Nucleus accumbens (tissue), 56 donors: ENCODE results near the gene BMPR1A.
"Not testable (repeated sequence)": the region's sequence is repeated elsewhere in the genome, so short reads cannot be mapped to it uniquely, and the experiment has no call there.

Experiments
- DNase-seq, 56 donors: peaks; one replicate each; lab custom pipeline; 2025; lab: John Stamatoyannopoulos, UW

The BMPR1A gene

GRCh38 chr10:86833969-86834368 is 77.5 kb downstream of the BMPR1A start:
- no peak for DNase-seq

- no peak for DNase-seq
Observed at GRCh38 chr10:86836044-86836443, 79.6 kb downstream of the BMPR1A start.

GRCh38 chr10:86837663-86838062 is 81.2 kb downstream of the BMPR1A start:
- no peak for DNase-seq

- DNase-seq: no peak
Observed at GRCh38 chr10:86840498-86840897, 84.1 kb downstream of the BMPR1A start.

- DNase-seq: no peak
Observed at GRCh38 chr10:86846088-86846487, 89.7 kb downstream of the BMPR1A start.

- no peak for DNase-seq
Observed at GRCh38 chr10:86848747-86849146, 92.3 kb downstream of the BMPR1A start.

- DNase-seq: no peak
Observed at GRCh38 chr10:86849181-86849894, 92.9 kb downstream of the BMPR1A start.

GRCh38 chr10:86850481-86850880 is 94.1 kb downstream of the BMPR1A start:
- no peak for DNase-seq

- DNase-seq: peak in 1 of 56 donors; percentile 4
Observed at GRCh38 chr10:86851328-86852207, 95.1 kb downstream of the BMPR1A start.

GRCh38 chr10:86853582-86853981 is 97.2 kb downstream of the BMPR1A start:
- not testable (repeated sequence) for DNase-seq

GRCh38 chr10:86855513-86855912 is 99.1 kb downstream of the BMPR1A start:
- no peak for DNase-seq

- no peak for DNase-seq
Observed at GRCh38 chr10:86856156-86856555, 99.7 kb downstream of the BMPR1A start.

- DNase-seq: no peak
Observed at GRCh38 chr10:86857128-86857721, 100.8 kb downstream of the BMPR1A start.

GRCh38 chr10:86858011-86858410 is 101.6 kb downstream of the BMPR1A start:
- no peak for DNase-seq

- no peak for DNase-seq
Observed at GRCh38 chr10:86861351-86861750, 104.9 kb downstream of the BMPR1A start.

- no peak for DNase-seq
Observed at GRCh38 chr10:86862373-86862772, 106.0 kb downstream of the BMPR1A start.

GRCh38 chr10:86862786-86863483 is 106.5 kb downstream of the BMPR1A start:
- DNase-seq: no peak

GRCh38 chr10:86863484-86863842 is 107.0 kb downstream of the BMPR1A start:
- peak in 1 of 56 donors; percentile 10 for DNase-seq

GRCh38 chr10:86865011-86865811 is 108.8 kb downstream of the BMPR1A start:
- DNase-seq: not testable (repeated sequence)

- no peak for DNase-seq
Observed at GRCh38 chr10:86867149-86867548, 110.7 kb downstream of the BMPR1A start.
